Heart left ventricle (tissue), 16 donors: ENCODE data around the gene KIF5A. TPM values are rescaled to one million over a fixed set of nuclear protein-coding genes. Genes with fewer than 3 reads are reported as not detected.

Source experiments
- ATAC-seq, 4 donors: fragments of 200-7000 bp; cut with Tn5 transposase; one replicate each; pipeline ENCODE4 v1.9.1; 2020 to 2022; ENCODE audit warnings: moderate library complexity in 4 of 4, mild to moderate bottlenecking in 3 of 4, moderate number of reproducible peaks in 1 of 4
- DNase-seq, 5 donors: peaks; one replicate each; pipeline ENCODE4 v3.0.0-alpha.2; 2020
- H3K27ac ChIP-seq, 12 donors: fragments of 200-600 bp; sonication (generic) in 4 of 12; one replicate each; pipeline versions ENCODE4 v1.5.0 to v1.8.0; 2016 to 2022; ENCODE audit warnings: mild to moderate bottlenecking in 2 of 12
- H3K27me3 ChIP-seq, 9 donors: fragments of 200-600 bp; sonication (generic) in 2 of 9; one replicate each; pipeline versions ENCODE4 v1.5.1 to v1.8.0; 2016 to 2022; ENCODE audit warnings: mild to moderate bottlenecking in 3 of 9
- H3K36me3 ChIP-seq, 9 donors: fragments of 200-600 bp; sonication (generic) in 2 of 9; one replicate each; pipeline versions ENCODE4 v1.5.0 to v1.8.0; 2018 to 2022; ENCODE audit warnings: mild to moderate bottlenecking in 2 of 9
- H3K4me1 ChIP-seq, 12 donors: fragments of 200-600 bp; sonication (generic) in 4 of 12; one replicate each; pipeline versions ENCODE4 v1.5.0 to v1.8.0; 2016 to 2022; ENCODE audit warnings: mild to moderate bottlenecking in 3 of 12
- H3K4me3 ChIP-seq, 12 donors: fragments of 200-600 bp; sonication (generic) in 4 of 12; one replicate each; pipeline versions ENCODE4 v1.5.0 to v1.8.0; 2017 to 2022; ENCODE audit warnings: mild to moderate bottlenecking in 9 of 12, moderate library complexity in 4 of 12
- H3K9me3 ChIP-seq, 12 donors: fragments of 200-600 bp; sonication (generic) in 4 of 12; one replicate each; pipeline versions ENCODE4 v1.5.0 to v1.8.0; 2016 to 2022; ENCODE audit warnings: mild to moderate bottlenecking in 1 of 12
- CTCF ChIP-seq, 12 donors: fragments of 200-600 bp; sonication (generic) in 4 of 12; IDR thresholded peaks; one replicate each; pipeline versions ENCODE4 v1.5.0 to v1.8.0; 2018 to 2022; ENCODE audit warnings: antibody characterized with exemption in 12 of 12, mild to moderate bottlenecking in 5 of 12
- POLR2A ChIP-seq, 2 donors: fragments of 450-650 bp; IDR thresholded peaks; one replicate each; pipeline ENCODE4 v1.6.1; 2017; ENCODE audit warnings: antibody characterized with exemption in 2 of 2, mild to moderate bottlenecking in 2 of 2, moderate library complexity in 2 of 2
- WGBS, 4 donors: extraction: QIAGEN DNeasy Blood & Tissue Kit in 2 of 4; methylation state at CpG; one replicate each; pipeline versions ENCODE4 v1.1.5 to v1.1.7; 2013 to 2018; 5-methylcytosine and 5-hydroxymethylcytosine counted together
- intact Hi-C, 10 donors: fragments of 100-400 bp; cut with DNase I; formaldehyde crosslinking; loops; one replicate each; pipeline versions ENCODE4 v1.11.1 to v1.14.2; 2022
- polyA plus RNA-seq, 2 donors: library from polyadenylated mRNA; stranded (reverse); fragments of 200-250 nt; gene quantifications; one replicate each; pipeline ENCODE4 v1.2.3, GENCODE V29; 2013
- total RNA-seq, 9 donors: library from RNA; depleted of rRNA in 2 of 9; stranded (reverse); fragments of >200 nt in 2 of 9; fragmentation: NEBNext Ultra II Directional in 3 of 9; extraction: Animal tissue kit (Norgen Biotek cat#: 25700) in 3 of 9; gene quantifications; one replicate each; pipeline versions ENCODE4 v1.1.0 to v1.2.4, GENCODE V29; 2016 to 2023
- donor health status: ischemic (EF 13 %, LVEDD 7.1; RV severe dilation, severe dysfunction).
- donor health status: healthy with polysubstance abuse.
- donor health status: DM: no; HTN: yes; CAD: no.
- donor health status: DM: no; HTN: no; CAD: no.
- donor health status: ischemic (EF 25% LVEDD 6.9; RV normal size, moderate dysfunction).
- donor health status: ischemic (EF 25% LVEDD 5.7; RV mildly dilated, moderate dysfunction).
- donor health status: healthy.
- donor health status: DM: yes; HTN: yes; CAD: no.
- donor health status: ischemic (EF 35%, LVEDD 5.7; RV mildly dilated, moderate dysfunction).
- donor health status: nonischemic (EF 11% LVEDD 7.7; RV severe dilation, severe dysfunction).
- donor health status: DM: yes; HTN: yes; CAD: no.
- donor health status: PGD.
- donor health status: ischemic (EF 29% LVEDD 5.4; RV normal size, mild dysfunction).
- donor health status: nonischemic (EF 23%, LVEDD 6.1; RV moderate dilation, normal function).

The KIF5A gene
- total and polyA plus RNA-seq, 11 donors, result 0.06 to 0.31 (median 0.14) TPM; not detected in 3

- 18 to 21% (median 19%) methylated on average over 7 of the region's 7 CpGs for WGBS, 4 donors
- intact Hi-C loops, result loop anchor here in 1 of 10 donors (5.0 kb wide), 1 partner anchor 832 kb away; the partner anchor contains the start of gene PTGES3
- DNase-seq (peak in 4 of 5 donors; percentile 30 to 71 (median 56)), ATAC-seq (peak in 1 of 4 donors; percentile 3)
- Histone ChIP-seq H3K36me3 (peaks cover 0 to 53% (median 41%) of the 10 kb centered on the region in 9 donors), H3K27ac (peak overlapping the region; percentile 85 to 100 (median 96)), H3K4me3 (peak overlapping the region; percentile 64 to 99 (median 77)), H3K27me3 (no peaks in the 10 kb centered on the region), H3K4me1 (peaks cover 0 to 76% (median 50%) of the 10 kb centered on the region in 12 donors), H3K9me3 (no peaks in the 10 kb centered on the region)
- no peak for TF ChIP-seq POLR2A (IDR thresholded peaks at IDR 0.05)
- no peak for TF ChIP-seq CTCF (IDR thresholded peaks at IDR 0.05)
Observed at GRCh38 chr12:57518920-57519795, 30.7 kb upstream of the KIF5A start.

- intact Hi-C loops, result loop anchor here in 2 of 10 donors (1.0 to 5.0 kb wide), 3 partner anchors 57 to 832 kb away; partner anchors contain the start of gene PTGES3 (in 1 of the 2)
- ATAC-seq, result peak in 2 of 4 donors; percentile 9 to 29
- H3K4me1 ChIP-seq, result peaks cover 0 to 76% (median 55%) of the 10 kb centered on the region in 12 donors
Observed at GRCh38 chr12:57519796-57520052, 30.1 kb upstream of the KIF5A start.

GRCh38 chr12:57520053-57520818 is 29.6 kb upstream of the KIF5A start, which contains the start of gene DDIT3:
TSS of gene DDIT3 (minus strand) at chr12:57520514. CDS start at chr12:57517406, 3,108 bp downstream.
- TF ChIP-seq POLR2A (IDR thresholded peaks at IDR 0.05) (peak; percentile 95 to 99), CTCF (IDR thresholded peaks at IDR 0.05) (no peak)
- WGBS, 4 donors, result 0 to 1% (median 1%) methylated on average over 34 to 51 of the region's 52 CpGs

More at GRCh38 chr12:57519796-57520052, 30.1 kb upstream of the KIF5A start:
- Histone ChIP-seq H3K27ac (peak overlapping the region; percentile 85 to 100 (median 96)), H3K36me3 (peaks cover 0 to 53% (median 41%) of the 10 kb centered on the region in 9 donors), H3K27me3 (no peaks in the 10 kb centered on the region), H3K4me3 (peak overlapping the region; percentile 64 to 99 (median 77)), H3K9me3 (no peaks in the 10 kb centered on the region)
- TF ChIP-seq CTCF (IDR thresholded peaks at IDR 0.05), result no peak
- TF ChIP-seq POLR2A (IDR thresholded peaks at IDR 0.05), result no peak
- peak in 3 of 5 donors; percentile 66 to 70 (median 66) for DNase-seq
- 0% methylated on average over 8 of the region's 8 CpGs for WGBS, 4 donors

More at GRCh38 chr12:57520053-57520818, 29.6 kb upstream of the KIF5A start, which contains the start of gene DDIT3:
- H3K36me3 ChIP-seq, result peaks cover 0 to 53% (median 41%) of the 10 kb centered on the region in 9 donors
- H3K9me3 ChIP-seq, result no peaks in the 10 kb centered on the region
- H3K27ac ChIP-seq, result peak within 1 kb of the TSS; percentile 94 to 100 (median 98)
- peaks cover 0 to 77% (median 57%) of the 10 kb centered on the region in 12 donors for H3K4me1 ChIP-seq
- intact Hi-C loops, result loop anchor here in 2 of 10 donors (1.0 to 2.0 kb wide), 2 partner anchors 58 to 99 kb away; no protein-coding TSS in a partner anchor
- H3K27me3 ChIP-seq, result no peaks in the 10 kb centered on the region
- peak; percentile 84 to 91 (median 88) for ATAC-seq
- DNase-seq, result peak; percentile 100
- H3K4me3 ChIP-seq, result peak within 1 kb of the TSS; percentile 64 to 99 (median 80)
